H9 (cell line): ENCODE data around the gene CCDC102B. TPM values are rescaled to one million over a fixed set of nuclear protein-coding genes. Genes with fewer than 3 reads are reported as not detected.
A peak's percentile ranks its signal among the peaks of the same experiment; 100 is the strongest.

Experiments used
- DNase-seq: peaks from one replicate; pipeline ENCODE4 v3.0.0-alpha.2; 2017
- H2AFZ ChIP-seq: one replicate; pipeline ENCODE4 v1.6.1; 2013; ENCODE audit warnings: mild to moderate bottlenecking, low read length, control low read depth, moderate library complexity
- H2AK5ac ChIP-seq: 2 replicates; pipeline ENCODE4 v1.6.1; 2013; ENCODE audit warnings: low read length, control low read depth, mixed read lengths; ENCODE audit not compliant: insufficient read length
- H2BK120ac ChIP-seq: one replicate; pipeline ENCODE4 v1.6.1; 2013; ENCODE audit warnings: low read depth, mild to moderate bottlenecking, low read length, control low read depth, inconsistent platforms; ENCODE audit not compliant: poor library complexity, severe bottlenecking
- H2BK12ac ChIP-seq: 2 replicates; pipeline ENCODE4 v1.6.1; 2013; ENCODE audit warnings: low read length, control low read depth, mixed read lengths, low read depth; ENCODE audit not compliant: insufficient read length
- H2BK15ac ChIP-seq: 2 replicates; pipeline ENCODE4 v1.6.1; 2013; ENCODE audit warnings: low read depth, low read length, control low read depth
- H2BK20ac ChIP-seq: one replicate; pipeline ENCODE4 v1.6.1; 2013; ENCODE audit warnings: low read depth, mild to moderate bottlenecking, low read length, control low read depth, inconsistent platforms; ENCODE audit not compliant: poor library complexity, severe bottlenecking
- H2BK5ac ChIP-seq: 2 replicates; pipeline ENCODE4 v1.6.1; 2013; ENCODE audit warnings: low read length, control low read depth, mixed read lengths; ENCODE audit not compliant: insufficient read length
- H3K14ac ChIP-seq: 2 replicates; pipeline ENCODE4 v1.6.1; 2013; ENCODE audit warnings: low read length, control low read depth; ENCODE audit not compliant: insufficient read depth
- H3K18ac ChIP-seq: 2 replicates; pipeline ENCODE4 v1.6.1; 2013; ENCODE audit warnings: low read depth, mild to moderate bottlenecking, mixed read lengths, low read length, control low read depth; ENCODE audit not compliant: insufficient read length
- H3K23ac ChIP-seq: 2 replicates; pipeline ENCODE4 v1.6.1; 2013; ENCODE audit warnings: low read length, control low read depth, mixed read lengths, low read depth; ENCODE audit not compliant: insufficient read length
- H3K23me2 ChIP-seq: 2 replicates; pipeline ENCODE4 v1.6.1; 2013; ENCODE audit warnings: low read depth, mild to moderate bottlenecking, mixed read lengths, low read length, control low read depth; ENCODE audit not compliant: insufficient read length, poor library complexity, severe bottlenecking
- H3K27ac ChIP-seq: 2 replicates; pipeline ENCODE4 v1.5.1; 2013; ENCODE audit warnings: low read length, control low read depth, mixed read lengths, low read depth; ENCODE audit not compliant: insufficient read length
- H3K27me3 ChIP-seq: 2 replicates; pipeline ENCODE4 v1.6.1; 2013; ENCODE audit warnings: low read length, control low read depth, inconsistent platforms; ENCODE audit not compliant: insufficient read depth
- H3K4ac ChIP-seq: 2 replicates; pipeline ENCODE4 v1.6.1; 2013; ENCODE audit warnings: low read depth, mild to moderate bottlenecking, control low read depth, inconsistent platforms, low read length, moderate library complexity
- H3K4me1 ChIP-seq: 2 replicates; pipeline ENCODE4 v1.6.1; 2013; ENCODE audit warnings: low read length, control low read depth, inconsistent platforms; ENCODE audit not compliant: insufficient read depth
- H3K4me2 ChIP-seq: 2 replicates; pipeline ENCODE4 v1.6.1; 2013; ENCODE audit warnings: low read length, control low read depth, mixed read lengths; ENCODE audit not compliant: insufficient read length, insufficient read depth
- H3K56ac ChIP-seq: 2 replicates; pipeline ENCODE4 v1.6.1; 2013; ENCODE audit warnings: low read depth, mild to moderate bottlenecking, mixed read lengths, low read length, control low read depth; ENCODE audit not compliant: insufficient read length
- H3K79me1 ChIP-seq: 2 replicates; pipeline ENCODE4 v1.6.1; 2013; ENCODE audit warnings: low read depth, mild to moderate bottlenecking, moderate library complexity, low read length, control low read depth, inconsistent platforms; ENCODE audit not compliant: insufficient read depth, poor library complexity, severe bottlenecking
- H3K79me2 ChIP-seq: 2 replicates; pipeline ENCODE4 v1.6.1; 2013; ENCODE audit warnings: low read length, control low read depth, inconsistent platforms; ENCODE audit not compliant: insufficient read depth
- H3K9ac ChIP-seq: 2 replicates; pipeline ENCODE4 v1.6.1; 2013; ENCODE audit warnings: low read length, control low read depth, mixed read lengths; ENCODE audit not compliant: insufficient read length; ENCODE audit errors: extremely low read depth
- H3K9me3 ChIP-seq: one replicate; pipeline ENCODE4 v1.6.1; 2013; ENCODE audit warnings: low read depth, low read length, inconsistent platforms; ENCODE audit not compliant: control insufficient read depth
- H3T11ph ChIP-seq: one replicate; pipeline ENCODE4 v1.6.1; 2013; ENCODE audit warnings: mild to moderate bottlenecking, low read length, control low read depth, inconsistent platforms
- H4K20me1 ChIP-seq: one replicate; pipeline ENCODE4 v1.6.1; 2013; ENCODE audit not compliant: control insufficient read depth, insufficient read length, insufficient read depth
- H4K5ac ChIP-seq: 2 replicates; pipeline ENCODE4 v1.6.1; 2013; ENCODE audit warnings: low read depth, mild to moderate bottlenecking, mixed read lengths, low read length, control low read depth; ENCODE audit not compliant: insufficient read length
- H4K8ac ChIP-seq: replicated peaks from 2 replicates; pipeline ENCODE4 v1.6.1; 2013; ENCODE audit warnings: low read length, control low read depth, mixed read lengths, low read depth; ENCODE audit not compliant: insufficient read length
- H4K91ac ChIP-seq: 2 replicates; pipeline ENCODE4 v1.6.1; 2013; ENCODE audit warnings: low read depth, mild to moderate bottlenecking, moderate library complexity, mixed read lengths, low read length, control low read depth; ENCODE audit not compliant: insufficient read length
- H3K27ac Mint-ChIP-seq, 3 experiments: 2 replicates in 2 of 3; 3 replicates in 1 of 3; pipeline ENCODE4 v1.8.0; 2020 to 2021; ENCODE audit warnings: mixed read lengths in 3 of 3, mild to moderate bottlenecking in 1 of 3, moderate library complexity in 1 of 3
- H3K27me3 Mint-ChIP-seq: 2 replicates; pipeline ENCODE4 v1.8.0; 2021; ENCODE audit warnings: low read depth, mild to moderate bottlenecking, moderate library complexity, mixed read lengths
- H3K36me3 Mint-ChIP-seq, 3 experiments: 2 replicates in 2 of 3; 3 replicates in 1 of 3; pipeline ENCODE4 v1.8.0; 2020 to 2021; ENCODE audit warnings: low read depth in 3 of 3, mixed read lengths in 3 of 3; ENCODE audit not compliant: insufficient read depth in 1 of 3
- H3K4me1 Mint-ChIP-seq, 2 experiments: 2 replicates each; pipeline ENCODE4 v1.8.0; 2020; ENCODE audit warnings: mixed read lengths in 2 of 2
- H3K4me3 Mint-ChIP-seq, 2 experiments: 2 replicates in 1 of 2; 3 replicates in 1 of 2; pipeline ENCODE4 v1.8.0; 2020 to 2021; ENCODE audit warnings: mild to moderate bottlenecking in 2 of 2, mixed read lengths in 2 of 2, moderate library complexity in 1 of 2
- H3K9me3 Mint-ChIP-seq, 2 experiments: 2 replicates in 1 of 2; 3 replicates in 1 of 2; pipeline ENCODE4 v1.8.0; 2020; ENCODE audit warnings: mild to moderate bottlenecking in 2 of 2, mixed read lengths in 2 of 2, moderate library complexity in 1 of 2
- CTCF ChIP-seq: fragments of 200-600 bp; sonication (generic); conservative IDR thresholded peaks from 3 replicates; pipeline ENCODE4 v1.8.0; 2021; ENCODE audit warnings: antibody characterized with exemption, mild to moderate bottlenecking
- WGBS: extraction: QIAGEN DNeasy Blood & Tissue Kit; methylation state at CpG from one replicate; pipeline ENCODE4 v1.1.7; 2013; ENCODE audit warnings: missing lambda C conversion rate, low lambda C conversion rate, mixed read lengths; ENCODE audit not compliant: insufficient read length; ENCODE audit errors: extremely low coverage; 5-methylcytosine and 5-hydroxymethylcytosine counted together
- total RNA-seq: library from RNA; stranded (reverse); gene quantifications from 2 replicates; pipeline ENCODE4 v1.2.1, GENCODE V29; 2021

CCDC102B gene
- total RNA-seq, 1 experiment from 2014 or later = 1.2 TPM

- no peak overlapping the region for H3T11ph ChIP-seq
- H3K36me3 Mint-ChIP-seq = no peaks in the 10 kb centered on the region
- H3K9me3 Mint-ChIP-seq = 0 out of 5 replicates have a peak, but pooled peaks cover 0 to 1% of the 10 kb centered on the region in 2 experiments
- H3K27ac ChIP-seq = no peak overlapping the region
- no peak overlapping the region for H4K91ac ChIP-seq
- H3K4ac ChIP-seq = no peak overlapping the region
- H3K56ac ChIP-seq = no peak overlapping the region
- H2BK12ac ChIP-seq = no peak overlapping the region
- no peak overlapping the region for H3K14ac ChIP-seq
- no peaks in the 10 kb centered on the region for H3K79me2 ChIP-seq
- no peak overlapping the region for H3K18ac ChIP-seq
- no peak overlapping the region for H3K4me3 Mint-ChIP-seq
- no peak overlapping the region for H2BK5ac ChIP-seq
- no peak overlapping the region for H4K8ac ChIP-seq
- no peak overlapping the region for H2AFZ ChIP-seq
- H2BK15ac ChIP-seq = no peak overlapping the region
- no peak overlapping the region for H2BK120ac ChIP-seq
- H3K23me2 ChIP-seq = no peaks in the 10 kb centered on the region
- no peaks in the 10 kb centered on the region for H3K27me3 ChIP-seq
- no peak overlapping the region for H2AK5ac ChIP-seq
- WGBS = no CpG with 5 or more reads among the region's 4 CpGs
- H3K4me1 Mint-ChIP-seq = no peaks in the 10 kb centered on the region
- H4K5ac ChIP-seq = no peak overlapping the region
- H3K4me1 ChIP-seq = no peaks in the 10 kb centered on the region
- H3K4me2 ChIP-seq = no peak overlapping the region
- peak overlapping the region in 1 of 3 experiments; percentile 2; a peak in 1 of 7 replicates for H3K27ac Mint-ChIP-seq
- no peak for TF ChIP-seq CTCF
- no peak overlapping the region for H3K23ac ChIP-seq
- no peak overlapping the region for H3K9ac ChIP-seq
- H4K20me1 ChIP-seq = no peaks in the 10 kb centered on the region
- H3K27me3 Mint-ChIP-seq = no peaks in the 10 kb centered on the region
- no peaks in the 10 kb centered on the region for H3K9me3 ChIP-seq
- no peak for DNase-seq
- no peak overlapping the region for H2BK20ac ChIP-seq
- H3K79me1 ChIP-seq = no peaks in the 10 kb centered on the region
Measured at GRCh38 chr18:69097349-69097748, 299.5 kb downstream of the CCDC102B start.
